Natural killer cell (primary cell): ENCODE data around the gene RIC1. TPM values are rescaled to one million over a fixed set of nuclear protein-coding genes. Genes with fewer than 3 reads are reported as not detected.

Experiments
- ATAC-seq, 3 donors: fragments of 150-1000 bp in 2 of 3; fragments of 200-7000 bp in 1 of 3; cut with Tn5 transposase; 1 replicate in 1 of 3; 2 replicates in 2 of 3; pipeline ENCODE4 v1.10.0; 2021; ENCODE audit warnings: mild to moderate bottlenecking in 2 of 3, moderate library complexity in 2 of 3
- DNase-seq, 2 donors: peaks; one replicate each; pipeline versions ENCODE4 v3.0.0 to v3.0.0-alpha.2; 2013 to 2021; ENCODE audit warnings: mixed read lengths in 1 of 2
- H3K27ac ChIP-seq: one replicate; pipeline ENCODE4 v1.5.1; 2013; ENCODE audit warnings: mild to moderate bottlenecking, low read length
- H3K27me3 ChIP-seq: one replicate; pipeline ENCODE4 v1.6.1; 2013; ENCODE audit warnings: low read length; ENCODE audit not compliant: control insufficient read depth, insufficient read depth
- H3K36me3 ChIP-seq: one replicate; pipeline ENCODE4 v1.6.1; 2013; ENCODE audit warnings: low read length; ENCODE audit not compliant: control insufficient read depth, insufficient read depth
- H3K4me1 ChIP-seq: one replicate; pipeline ENCODE4 v1.6.1; 2013; ENCODE audit warnings: low read length; ENCODE audit not compliant: control insufficient read depth, insufficient read depth
- H3K4me3 ChIP-seq: one replicate; pipeline ENCODE4 v1.5.1; 2013; ENCODE audit warnings: low read length
- H3K9me3 ChIP-seq: one replicate; pipeline ENCODE4 v1.6.1; 2013; ENCODE audit warnings: low read length; ENCODE audit not compliant: control insufficient read depth, insufficient read depth
- H3K27ac Mint-ChIP-seq, 2 donors: one replicate each; pipeline ENCODE4 v1.8.0; 2022; ENCODE audit warnings: mild to moderate bottlenecking in 2 of 2, mixed read lengths in 2 of 2, moderate library complexity in 1 of 2
- H3K27me3 Mint-ChIP-seq, 2 donors: one replicate each; pipeline ENCODE4 v1.8.0; 2022; ENCODE audit warnings: low read depth in 2 of 2, mixed read lengths in 2 of 2
- H3K36me3 Mint-ChIP-seq: one replicate; pipeline ENCODE4 v1.8.0; 2022; ENCODE audit warnings: mixed read lengths
- H3K4me1 Mint-ChIP-seq, 2 donors: one replicate each; pipeline ENCODE4 v1.8.0; 2022; ENCODE audit warnings: mixed read lengths in 2 of 2
- H3K4me3 Mint-ChIP-seq: one replicate; pipeline ENCODE4 v1.8.0; 2022; ENCODE audit warnings: mild to moderate bottlenecking, moderate library complexity, mixed read lengths
- H3K9me3 Mint-ChIP-seq, 2 donors: one replicate each; pipeline ENCODE4 v1.8.0; 2022; ENCODE audit warnings: mixed read lengths in 2 of 2
- WGBS: methylation state at CpG from one replicate; pipeline ENCODE4 v1.1.7; 2013; ENCODE audit warnings: missing lambda C conversion rate; ENCODE audit not compliant: insufficient coverage; 5-methylcytosine and 5-hydroxymethylcytosine counted together
- intact Hi-C: fragments of 100-400 bp; cut with micrococcal nuclease; formaldehyde crosslinking; loops from one replicate; pipeline ENCODE4 v1.14.2; 2022
- total RNA-seq, 4 donors: library from RNA; stranded (reverse); fragments of 120-200 nt in 1 of 4; gene quantifications; one replicate each; pipeline versions ENCODE4 v1.2.3 to v1.2.4, GENCODE V29; 2013 to 2022
- TF ChIP-seq, protein P1 (sequence below): fragments of 200-600 bp; IDR thresholded peaks from one replicate; pipeline ENCODE4 v1.8.0; 2022; ENCODE audit warnings: antibody characterized with exemption

The RIC1 gene
- total RNA-seq, 3 donors from 2014 or later (not counting 1 experiment from before 2014, with no cell fraction given): 23.5 to 33.9 (median 31.8) TPM

DNA sequence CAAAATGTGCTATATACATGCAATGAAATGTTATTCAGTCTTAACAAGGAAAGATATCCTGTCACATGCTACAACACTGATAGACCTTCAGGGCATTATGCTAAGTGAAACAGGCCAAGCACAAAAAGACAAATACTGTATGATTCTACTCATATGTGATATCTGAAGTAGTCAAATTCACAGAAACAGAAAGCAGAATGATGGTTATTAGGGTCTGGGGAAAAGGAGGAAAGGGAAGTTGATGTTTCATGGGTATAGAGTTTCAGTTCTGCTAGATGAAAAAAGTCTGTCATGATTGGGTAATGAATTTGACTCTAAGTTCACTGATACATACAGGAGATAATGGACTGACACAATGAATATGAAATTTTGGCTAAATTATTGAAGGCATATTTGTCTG lies 11.2 kb upstream of the RIC1 start:
- peaks cover 10 to 17% of the 10 kb centered on the region in 2 donors for H3K4me1 Mint-ChIP-seq
- intact Hi-C loops: no loop called here
- Histone ChIP-seq H3K27me3 (no peaks in the 10 kb centered on the region), H3K27ac (peak overlapping the region; percentile 11), H3K9me3 (no peaks in the 10 kb centered on the region), H3K4me1 (no peaks in the 10 kb centered on the region), H3K4me3 (no peak overlapping the region), H3K36me3 (no peaks in the 10 kb centered on the region)
- H3K36me3 Mint-ChIP-seq: no peaks in the 10 kb centered on the region
- H3K9me3 Mint-ChIP-seq: no peaks in the 10 kb centered on the region
- DNase-seq (no peak), ATAC-seq (peak in 1 of 3 donors; percentile 62)
- no peak overlapping the region for H3K27ac Mint-ChIP-seq
- no peaks in the 10 kb centered on the region for H3K27me3 Mint-ChIP-seq
- no peak overlapping the region for H3K4me3 Mint-ChIP-seq
- TF ChIP-seq, protein P1, sequence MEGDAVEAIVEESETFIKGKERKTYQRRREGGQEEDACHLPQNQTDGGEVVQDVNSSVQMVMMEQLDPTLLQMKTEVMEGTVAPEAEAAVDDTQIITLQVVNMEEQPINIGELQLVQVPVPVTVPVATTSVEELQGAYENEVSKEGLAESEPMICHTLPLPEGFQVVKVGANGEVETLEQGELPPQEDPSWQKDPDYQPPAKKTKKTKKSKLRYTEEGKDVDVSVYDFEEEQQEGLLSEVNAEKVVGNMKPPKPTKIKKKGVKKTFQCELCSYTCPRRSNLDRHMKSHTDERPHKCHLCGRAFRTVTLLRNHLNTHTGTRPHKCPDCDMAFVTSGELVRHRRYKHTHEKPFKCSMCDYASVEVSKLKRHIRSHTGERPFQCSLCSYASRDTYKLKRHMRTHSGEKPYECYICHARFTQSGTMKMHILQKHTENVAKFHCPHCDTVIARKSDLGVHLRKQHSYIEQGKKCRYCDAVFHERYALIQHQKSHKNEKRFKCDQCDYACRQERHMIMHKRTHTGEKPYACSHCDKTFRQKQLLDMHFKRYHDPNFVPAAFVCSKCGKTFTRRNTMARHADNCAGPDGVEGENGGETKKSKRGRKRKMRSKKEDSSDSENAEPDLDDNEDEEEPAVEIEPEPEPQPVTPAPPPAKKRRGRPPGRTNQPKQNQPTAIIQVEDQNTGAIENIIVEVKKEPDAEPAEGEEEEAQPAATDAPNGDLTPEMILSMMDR: no peak

DNA sequence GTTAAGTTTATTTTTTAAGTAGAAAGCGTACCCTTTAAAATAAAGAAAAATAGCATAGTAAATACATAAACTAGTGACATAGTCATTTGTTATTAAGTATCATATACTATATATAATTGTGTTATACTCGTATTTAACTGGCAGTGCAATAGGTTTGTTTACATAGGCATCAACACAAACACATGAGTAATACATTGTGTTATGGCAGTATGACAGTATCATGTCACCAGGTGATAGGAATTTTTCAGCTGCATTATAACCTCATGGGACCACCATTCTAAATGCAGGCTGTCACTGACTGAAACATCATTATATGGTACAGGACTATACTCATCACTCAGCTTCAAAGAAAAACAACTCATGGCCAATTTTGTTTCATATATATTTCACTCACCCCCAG lies 8.4 kb upstream of the RIC1 start:
- Histone ChIP-seq H3K27ac (no peak overlapping the region), H3K36me3 (no peaks in the 10 kb centered on the region), H3K4me1 (peaks cover 4% of the 10 kb centered on the region), H3K27me3 (no peaks in the 10 kb centered on the region), H3K9me3 (no peaks in the 10 kb centered on the region), H3K4me3 (no peak overlapping the region)
- DNase-seq: no peak
- WGBS: no CpG with 5 or more reads among the region's 2 CpGs
- TF ChIP-seq, protein P1: no peak
- H3K36me3 Mint-ChIP-seq: no peaks in the 10 kb centered on the region
- no peaks in the 10 kb centered on the region for H3K27me3 Mint-ChIP-seq
- intact Hi-C loops: loop anchor here (10.0 kb wide), 1 partner anchor 636 kb away; the partner anchor contains the start of gene JAK2
- no peak for ATAC-seq
- H3K4me3 Mint-ChIP-seq: no peak overlapping the region
- peaks cover 8 to 16% of the 10 kb centered on the region in 2 donors for H3K4me1 Mint-ChIP-seq
- no peaks in the 10 kb centered on the region for H3K9me3 Mint-ChIP-seq
- no peak overlapping the region for H3K27ac Mint-ChIP-seq

DNA sequence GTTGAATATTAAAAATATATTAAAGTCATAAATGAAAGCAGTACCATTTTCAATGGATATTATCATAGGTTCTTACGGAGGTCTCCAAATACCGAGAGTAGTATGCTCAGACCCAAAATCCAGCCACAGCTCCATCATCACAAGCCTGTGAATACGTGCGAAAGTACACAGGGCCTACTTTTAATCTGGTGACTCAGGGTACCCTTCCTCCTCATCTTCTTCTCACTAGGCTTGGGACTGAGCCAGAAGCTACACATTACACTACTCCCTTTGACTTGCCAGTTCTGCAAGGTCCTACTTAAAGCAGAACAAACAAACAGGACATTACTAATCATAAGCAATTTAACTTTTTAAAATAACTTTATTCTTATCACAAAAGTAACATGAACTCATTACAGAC lies 7.6 kb upstream of the RIC1 start:
- H3K27me3 Mint-ChIP-seq: no peaks in the 10 kb centered on the region
- no peaks in the 10 kb centered on the region for H3K36me3 Mint-ChIP-seq
- H3K27ac Mint-ChIP-seq: no peak overlapping the region
- no peaks in the 10 kb centered on the region for H3K9me3 Mint-ChIP-seq
- no peaks in the 10 kb centered on the region for H3K36me3 ChIP-seq
- H3K4me1 Mint-ChIP-seq: peaks cover 6 to 16% of the 10 kb centered on the region in 2 donors
- 89% methylated on average over 4 of the region's 4 CpGs for WGBS
- ATAC-seq (no peak), DNase-seq (no peak)
- no peak overlapping the region for H3K27ac ChIP-seq
- TF ChIP-seq, protein P1: no peak
- no peaks in the 10 kb centered on the region for H3K9me3 ChIP-seq
- H3K4me1 ChIP-seq: peaks cover 13% of the 10 kb centered on the region
- intact Hi-C loops: loop anchor here (10.0 kb wide), 1 partner anchor 637 kb away; the partner anchor contains the start of gene JAK2
- no peak overlapping the region for H3K4me3 Mint-ChIP-seq
- no peaks in the 10 kb centered on the region for H3K27me3 ChIP-seq
- H3K4me3 ChIP-seq: no peak overlapping the region

DNA sequence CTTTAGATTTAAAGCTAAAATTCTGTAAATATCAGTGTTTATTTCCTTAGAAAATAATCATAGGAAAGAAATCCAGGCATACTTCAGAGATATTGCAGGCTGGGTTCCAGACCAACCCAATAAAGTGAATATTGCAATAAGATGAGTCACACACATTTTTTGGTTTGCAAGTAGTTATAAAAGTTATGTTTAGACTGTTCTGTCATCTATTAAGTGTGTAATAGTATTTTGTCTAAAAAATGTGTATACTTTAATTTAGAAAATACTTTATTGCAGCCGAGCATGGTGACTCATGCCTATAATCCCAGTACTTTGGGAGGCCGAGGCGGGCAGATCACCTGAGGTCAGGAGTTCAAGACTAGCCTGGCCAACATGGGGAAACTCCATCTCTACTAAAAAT lies 6.9 kb upstream of the RIC1 start:
- Histone ChIP-seq H3K4me3 (no peak overlapping the region), H3K27me3 (no peaks in the 10 kb centered on the region), H3K27ac (no peak overlapping the region), H3K9me3 (no peaks in the 10 kb centered on the region), H3K36me3 (no peaks in the 10 kb centered on the region), H3K4me1 (peaks cover 18% of the 10 kb centered on the region)
- intact Hi-C loops: loop anchor here (10.0 kb wide), 1 partner anchor 637 kb away; the partner anchor contains the start of gene JAK2
- DNase-seq (no peak), ATAC-seq (no peak)
- Mint-ChIP-seq H3K4me1 (peaks cover 12 to 21% of the 10 kb centered on the region in 2 donors), H3K27me3 (no peaks in the 10 kb centered on the region), H3K9me3 (no peaks in the 10 kb centered on the region), H3K4me3 (no peak overlapping the region), H3K27ac (no peak overlapping the region), H3K36me3 (no peaks in the 10 kb centered on the region)
- TF ChIP-seq, protein P1: no peak
- 89% methylated on average over 3 of the region's 3 CpGs for WGBS
